Measurements from ENCODE around the gene MED15. TPM values are rescaled to one million over a fixed set of nuclear protein-coding genes. Genes with fewer than 3 reads are reported as not detected.

The MED15 gene
- total and polyA plus RNA-seq, 4 donors, result 57.8 to 123 (median 69.1) TPM

GRCh38 chr22:20565079-20565734 lies 57.8 kb downstream of the MED15 start:
- no peaks in the 10 kb centered on the region for H3K27me3 ChIP-seq (ENCODE audit: control insufficient read depth in 3 of 3, insufficient read depth in 3 of 3, low read length in 2 of 3)
- no peak for TF ChIP-seq CTCF (IDR thresholded peaks at IDR 0.05; ENCODE audit: control extremely low read depth, extremely low read depth)
- H3K27ac ChIP-seq (ENCODE audit: low read depth in 1 of 2, low read length in 1 of 2), result peak overlapping the region in 1 of 2 donors; percentile 0
- no peaks in the 10 kb centered on the region for H3K9me3 ChIP-seq (ENCODE audit: control insufficient read depth in 4 of 4, insufficient read depth in 3 of 4, low read length in 3 of 4)
- no peak for DNase-seq
- peaks cover 9 to 42% (median 20%) of the 10 kb centered on the region in 4 donors for H3K36me3 ChIP-seq (ENCODE audit: control insufficient read depth in 4 of 4, insufficient read depth in 4 of 4, low read length in 4 of 4)
- WGBS, 2 donors, result 89 to 91% methylated on average over 13 of the region's 13 CpGs
- no peak overlapping the region for H3K9ac ChIP-seq (ENCODE audit: insufficient read depth in 1 of 2, low read length in 2 of 2)
- no peak for ATAC-seq (ENCODE audit: insufficient read depth, low FRiP score)
- peaks cover 4 to 28% (median 13%) of the 10 kb centered on the region in 5 donors for H3K4me1 ChIP-seq (ENCODE audit: control insufficient read depth in 5 of 5, insufficient read depth in 5 of 5, low read length in 5 of 5)
- H3K4me3 ChIP-seq, result no peak overlapping the region

- ATAC-seq (ENCODE audit: insufficient read depth, low FRiP score) (no peak), DNase-seq (no peak)
- H3K27ac ChIP-seq (ENCODE audit: low read depth in 1 of 2, low read length in 1 of 2), result peak overlapping the region in 1 of 2 donors; percentile 0
- TF ChIP-seq CTCF (IDR thresholded peaks at IDR 0.05; ENCODE audit: control extremely low read depth, extremely low read depth), result no peak
- H3K9ac ChIP-seq (ENCODE audit: insufficient read depth in 1 of 2, low read length in 2 of 2), result no peak overlapping the region
- no peaks in the 10 kb centered on the region for H3K9me3 ChIP-seq (ENCODE audit: control insufficient read depth in 4 of 4, insufficient read depth in 3 of 4, low read length in 3 of 4)
- 85 to 88% methylated on average over 4 of the region's 4 CpGs for WGBS, 2 donors
- H3K27me3 ChIP-seq (ENCODE audit: control insufficient read depth in 3 of 3, insufficient read depth in 3 of 3, low read length in 2 of 3), result no peaks in the 10 kb centered on the region
- H3K4me3 ChIP-seq, result no peak overlapping the region
- peaks cover 4 to 28% (median 13%) of the 10 kb centered on the region in 5 donors for H3K4me1 ChIP-seq (ENCODE audit: control insufficient read depth in 5 of 5, insufficient read depth in 5 of 5, low read length in 5 of 5)
- H3K36me3 ChIP-seq (ENCODE audit: control insufficient read depth in 4 of 4, insufficient read depth in 4 of 4, low read length in 4 of 4), result peaks cover 9 to 42% (median 20%) of the 10 kb centered on the region in 4 donors
Measured at GRCh38 chr22:20565761-20566160, 58.4 kb downstream of the MED15 start.

- H3K9ac ChIP-seq (ENCODE audit: insufficient read depth in 1 of 2, low read length in 2 of 2), result no peak overlapping the region
- H3K4me1 ChIP-seq (ENCODE audit: control insufficient read depth in 5 of 5, insufficient read depth in 5 of 5, low read length in 5 of 5), result peaks cover 4 to 28% (median 13%) of the 10 kb centered on the region in 5 donors
- no peaks in the 10 kb centered on the region for H3K9me3 ChIP-seq (ENCODE audit: control insufficient read depth in 4 of 4, insufficient read depth in 3 of 4, low read length in 3 of 4)
- no peak overlapping the region for H3K4me3 ChIP-seq
- peak; percentile 54 to 69 (median 56) for DNase-seq
- H3K27me3 ChIP-seq (ENCODE audit: control insufficient read depth in 3 of 3, insufficient read depth in 3 of 3, low read length in 2 of 3), result no peaks in the 10 kb centered on the region
- TF ChIP-seq CTCF (IDR thresholded peaks at IDR 0.05; ENCODE audit: control extremely low read depth, extremely low read depth), result no peak
- peaks cover 9 to 46% (median 22%) of the 10 kb centered on the region in 4 donors for H3K36me3 ChIP-seq (ENCODE audit: control insufficient read depth in 4 of 4, insufficient read depth in 4 of 4, low read length in 4 of 4)
- H3K27ac ChIP-seq (ENCODE audit: low read depth in 1 of 2, low read length in 1 of 2), result peak overlapping the region in 1 of 2 donors; percentile 66
- ATAC-seq (ENCODE audit: insufficient read depth, low FRiP score), result no peak
- WGBS, 2 donors, result 75 to 86% methylated on average over 14 of the region's 14 CpGs
Measured at GRCh38 chr22:20566420-20567260, 59.2 kb downstream of the MED15 start.
